Stimulated activated naive B cell treated with anti-CD40 and anti-IgM and Interleukin-4, amounts not matched to agents 10 μg/mL and 1 μg/mL and 100 μg/mL, for 72 hours (primary cell): Measurements from ENCODE around the gene CTAGE8.
"Not testable (repeated sequence)": the region's sequence is repeated elsewhere in the genome, so short reads cannot be mapped to it uniquely, and the experiment has no call there.

ENCODE experiments used
- ATAC-seq, 2 donors: fragments of 150-1000 bp; cut with Tn5 transposase; replicated peaks; 2 replicates each; pipeline ENCODE4 v1.10.0; 2021; ENCODE audit warnings: moderate library complexity in 1 of 2
- DNase-seq: peaks from one replicate; pipeline ENCODE4 v3.0.0; 2021
- H3K27ac Mint-ChIP-seq: one replicate; pipeline ENCODE4 v1.8.0; 2022; ENCODE audit warnings: mild to moderate bottlenecking, mixed read lengths
- H3K27me3 Mint-ChIP-seq, 2 donors: one replicate each; pipeline ENCODE4 v1.8.0; 2022; ENCODE audit warnings: mixed read lengths in 2 of 2
- H3K36me3 Mint-ChIP-seq, 2 donors: one replicate each; pipeline ENCODE4 v1.8.0; 2022; ENCODE audit warnings: mixed read lengths in 2 of 2, mild to moderate bottlenecking in 1 of 2
- H3K4me1 Mint-ChIP-seq, 2 donors: one replicate each; pipeline ENCODE4 v1.8.0; 2022; ENCODE audit warnings: mixed read lengths in 2 of 2, mild to moderate bottlenecking in 1 of 2
- H3K4me3 Mint-ChIP-seq, 2 donors: one replicate each; pipeline ENCODE4 v1.8.0; 2022; ENCODE audit warnings: mild to moderate bottlenecking in 2 of 2, mixed read lengths in 2 of 2, moderate library complexity in 1 of 2
- H3K9me3 Mint-ChIP-seq, 2 donors: one replicate each; pipeline ENCODE4 v1.8.0; 2022; ENCODE audit warnings: mixed read lengths in 2 of 2, mild to moderate bottlenecking in 1 of 2

CTAGE8 gene

DNA sequence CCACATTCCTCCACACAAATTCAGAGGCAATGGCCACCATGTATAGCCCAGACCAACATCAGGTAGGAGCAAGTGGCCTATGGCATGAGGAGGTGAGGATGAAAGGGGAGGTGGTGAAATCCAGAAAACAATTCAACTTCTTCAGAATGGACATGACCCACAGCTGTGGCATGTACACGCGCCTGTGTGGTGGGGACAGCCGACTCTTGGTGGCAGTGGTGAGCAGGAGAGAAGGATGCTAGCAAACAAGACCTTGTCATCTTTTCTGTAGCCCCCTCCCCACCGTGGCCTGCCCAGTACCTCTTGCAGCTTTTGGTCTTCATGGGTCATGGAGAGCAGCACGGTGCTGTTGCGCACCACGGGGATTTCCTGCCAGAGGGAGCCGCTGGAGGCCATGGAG lies 12.9 kb upstream of the CTAGE8 start:
- DNase-seq, H3K27ac Mint-ChIP-seq, H3K4me1 Mint-ChIP-seq, H3K9me3 Mint-ChIP-seq, H3K4me3 Mint-ChIP-seq, H3K27me3 Mint-ChIP-seq, H3K36me3 Mint-ChIP-seq, ATAC-seq: not testable (repeated sequence)

- not testable (repeated sequence) for H3K4me1 Mint-ChIP-seq, ATAC-seq, H3K27me3 Mint-ChIP-seq, DNase-seq, H3K27ac Mint-ChIP-seq, H3K9me3 Mint-ChIP-seq, H3K4me3 Mint-ChIP-seq, H3K36me3 Mint-ChIP-seq
Observed at GRCh38 chr7:144280010-144280409, 10.9 kb upstream of the CTAGE8 start.

GRCh38 chr7:144275281-144275680 lies 6.2 kb upstream of the CTAGE8 start:
- not testable (repeated sequence) for H3K27me3 Mint-ChIP-seq, H3K4me3 Mint-ChIP-seq, H3K9me3 Mint-ChIP-seq, H3K4me1 Mint-ChIP-seq, DNase-seq, H3K36me3 Mint-ChIP-seq, ATAC-seq, H3K27ac Mint-ChIP-seq

DNA sequence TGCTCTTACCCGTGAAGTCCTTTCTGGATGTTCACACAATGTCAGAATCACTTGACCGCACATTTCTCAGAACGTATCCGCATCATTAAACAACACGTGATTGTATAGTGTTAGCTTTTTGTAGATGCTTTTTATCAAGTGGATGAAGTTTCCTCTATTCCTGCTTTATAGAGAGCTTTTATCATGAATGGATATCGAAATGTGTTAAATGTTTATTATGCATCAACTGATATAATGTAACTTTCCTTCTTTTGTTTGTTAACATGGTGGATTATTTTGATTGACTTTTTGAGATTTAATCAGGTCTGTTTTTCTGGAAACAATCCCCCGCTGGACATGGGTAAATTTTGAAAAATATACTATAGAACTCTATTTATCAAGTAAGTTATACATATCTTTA lies 4.4 kb downstream of the CTAGE8 start, which contains the start of gene OR2A7:
TSS of gene OR2A7 (minus strand) at position 101 of the 400 bp plus-strand sequence. CDS start 5,164 bp downstream, outside the sequence.
- not testable (repeated sequence) for DNase-seq, ATAC-seq, H3K4me3 Mint-ChIP-seq, H3K4me1 Mint-ChIP-seq, H3K27me3 Mint-ChIP-seq, H3K36me3 Mint-ChIP-seq, H3K27ac Mint-ChIP-seq, H3K9me3 Mint-ChIP-seq

DNA sequence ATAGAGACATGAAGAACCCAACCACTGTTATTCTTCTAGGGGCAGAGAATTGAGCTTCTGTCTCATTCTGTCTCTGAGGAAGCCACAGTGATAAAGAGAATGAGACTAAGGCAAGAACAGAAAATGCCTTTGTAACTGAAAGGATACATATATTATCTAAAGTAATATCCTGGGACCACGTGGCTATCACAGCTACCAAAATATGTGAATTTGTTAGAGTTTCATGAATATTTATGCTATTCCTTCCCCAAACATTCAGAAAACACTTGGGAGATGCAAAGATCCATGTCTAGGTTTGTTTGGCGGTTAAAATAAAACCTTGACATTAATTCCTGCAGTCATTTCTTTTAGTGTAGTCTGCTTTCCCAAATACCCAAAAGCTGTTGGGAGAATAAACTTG lies 7.0 kb downstream of the CTAGE8 start:
- not testable (repeated sequence) for H3K27ac Mint-ChIP-seq, DNase-seq, H3K27me3 Mint-ChIP-seq, H3K9me3 Mint-ChIP-seq, ATAC-seq, H3K4me3 Mint-ChIP-seq, H3K4me1 Mint-ChIP-seq, H3K36me3 Mint-ChIP-seq

- not testable (repeated sequence) for H3K4me3 Mint-ChIP-seq, H3K27ac Mint-ChIP-seq, H3K27me3 Mint-ChIP-seq, DNase-seq, H3K36me3 Mint-ChIP-seq, H3K4me1 Mint-ChIP-seq, ATAC-seq, H3K9me3 Mint-ChIP-seq
Observed at GRCh38 chr7:144259067-144259466, 10.0 kb downstream of the CTAGE8 start.

DNA sequence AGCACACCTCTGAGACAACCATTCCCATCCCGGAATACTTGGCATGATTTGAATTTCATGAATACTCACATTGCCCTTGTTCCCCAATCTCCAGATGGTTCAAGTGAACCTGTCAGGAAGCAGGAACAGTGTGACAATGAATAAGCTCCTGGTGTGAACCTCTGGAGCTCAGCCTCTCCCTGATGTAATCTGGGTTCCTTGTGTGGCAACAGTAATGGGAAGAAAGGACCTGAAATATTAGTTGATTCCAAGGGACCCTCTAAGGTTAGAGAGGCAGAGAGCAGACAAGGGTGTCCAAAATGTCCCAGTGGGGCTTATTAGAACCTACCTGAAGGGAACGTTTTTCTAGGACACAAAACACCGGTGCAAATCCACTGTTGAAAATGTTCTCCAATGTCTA lies 13.0 kb downstream of the CTAGE8 start:
- ATAC-seq = no peak
- Mint-ChIP-seq H3K4me1 (no peaks in the 10 kb centered on the region), H3K27ac (no peak overlapping the region), H3K27me3 (no peaks in the 10 kb centered on the region), H3K4me3 (no peak overlapping the region), H3K9me3 (no peaks in the 10 kb centered on the region), H3K36me3 (no peaks in the 10 kb centered on the region)
- no peak for DNase-seq

GRCh38 chr7:144255471-144255897 lies 13.6 kb downstream of the CTAGE8 start:
- no peak overlapping the region for H3K4me3 Mint-ChIP-seq
- no peak for DNase-seq
- no peak overlapping the region for H3K27ac Mint-ChIP-seq
- no peaks in the 10 kb centered on the region for H3K4me1 Mint-ChIP-seq
- H3K36me3 Mint-ChIP-seq = no peaks in the 10 kb centered on the region
- no peaks in the 10 kb centered on the region for H3K9me3 Mint-ChIP-seq
- no peaks in the 10 kb centered on the region for H3K27me3 Mint-ChIP-seq
- no peak for ATAC-seq

DNA sequence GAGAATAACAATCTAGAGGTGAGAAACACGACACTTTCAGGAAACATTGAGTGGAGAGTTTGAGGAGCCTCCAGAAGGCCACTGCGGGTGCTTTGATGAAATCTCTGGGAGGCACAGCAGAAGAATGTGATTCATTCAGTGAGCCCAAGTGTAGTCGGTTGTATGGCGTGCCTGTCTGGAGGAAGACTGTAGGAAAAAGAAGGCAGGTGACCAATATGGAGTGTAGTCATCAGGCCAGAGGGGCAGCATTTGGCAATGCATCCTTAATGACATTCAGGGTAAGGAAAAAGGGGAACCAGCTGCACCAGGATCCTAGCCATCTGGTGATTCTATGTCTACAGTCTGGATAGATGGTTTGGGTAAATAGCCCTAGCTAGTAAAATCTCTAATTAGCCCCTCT lies 16.8 kb downstream of the CTAGE8 start:
- not testable (repeated sequence) for H3K4me1 Mint-ChIP-seq, H3K27me3 Mint-ChIP-seq, ATAC-seq, H3K4me3 Mint-ChIP-seq, H3K36me3 Mint-ChIP-seq, H3K9me3 Mint-ChIP-seq, H3K27ac Mint-ChIP-seq, DNase-seq

DNA sequence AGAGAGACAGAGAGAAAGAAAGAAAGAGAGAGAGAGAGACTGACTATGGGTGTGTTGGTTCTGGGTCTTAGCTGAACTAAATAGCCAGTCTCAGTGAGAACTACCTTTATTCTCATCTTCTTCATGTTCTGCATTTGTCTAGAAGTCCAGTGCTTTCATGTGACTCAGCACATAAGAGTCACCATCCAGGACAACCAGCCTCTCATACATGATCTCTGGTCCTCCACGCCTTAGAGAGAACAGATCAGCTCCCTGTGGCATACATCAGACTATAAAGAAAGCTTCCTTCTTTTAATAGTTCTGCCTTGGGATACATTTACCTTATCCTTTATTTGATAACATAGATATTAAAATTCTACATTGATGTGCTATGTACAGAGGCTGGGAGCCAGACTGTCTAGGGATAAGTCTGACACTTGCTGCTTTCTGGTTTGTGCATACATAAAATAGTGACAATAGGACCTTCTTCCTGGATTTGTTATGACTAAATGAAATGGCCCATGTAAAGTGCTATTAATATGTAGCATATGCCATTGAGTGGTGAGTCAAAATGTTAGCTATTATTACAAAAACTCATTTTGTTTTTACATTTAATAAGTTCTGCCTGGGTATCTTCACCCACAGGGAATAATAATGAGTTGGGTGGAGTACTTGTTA lies 21.3 kb downstream of the CTAGE8 start:
- H3K27me3 Mint-ChIP-seq, H3K4me1 Mint-ChIP-seq, H3K27ac Mint-ChIP-seq, H3K4me3 Mint-ChIP-seq, H3K9me3 Mint-ChIP-seq, H3K36me3 Mint-ChIP-seq, DNase-seq: not testable (repeated sequence)
- peak in 1 of 2 donors; percentile 63 for ATAC-seq

- not testable (repeated sequence) for H3K9me3 Mint-ChIP-seq, H3K27me3 Mint-ChIP-seq, H3K4me3 Mint-ChIP-seq, H3K36me3 Mint-ChIP-seq, DNase-seq, ATAC-seq, H3K4me1 Mint-ChIP-seq, H3K27ac Mint-ChIP-seq
Observed at GRCh38 chr7:144246967-144247366, 22.1 kb downstream of the CTAGE8 start.

DNA sequence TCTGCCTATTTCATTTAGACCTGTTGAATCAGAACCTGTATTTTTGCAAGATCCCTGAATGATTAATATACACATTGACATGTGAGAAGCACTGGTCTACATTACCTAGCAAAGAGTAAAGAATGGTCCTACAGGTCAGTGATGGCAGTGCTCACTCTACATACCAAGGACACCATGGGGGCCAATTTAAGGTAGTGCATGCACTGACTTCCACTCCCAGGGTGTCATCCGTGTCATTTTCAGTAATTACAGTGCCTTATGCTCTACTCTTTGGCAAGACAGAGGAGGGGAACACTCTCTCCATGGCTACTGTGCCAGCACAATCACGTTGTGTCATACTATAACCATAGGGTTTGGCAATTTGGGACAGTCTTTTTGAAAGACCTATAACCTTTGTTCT lies 23.7 kb downstream of the CTAGE8 start:
- H3K27me3 Mint-ChIP-seq, H3K4me1 Mint-ChIP-seq, H3K4me3 Mint-ChIP-seq, ATAC-seq, H3K27ac Mint-ChIP-seq, DNase-seq, H3K9me3 Mint-ChIP-seq, H3K36me3 Mint-ChIP-seq: not testable (repeated sequence)

DNA sequence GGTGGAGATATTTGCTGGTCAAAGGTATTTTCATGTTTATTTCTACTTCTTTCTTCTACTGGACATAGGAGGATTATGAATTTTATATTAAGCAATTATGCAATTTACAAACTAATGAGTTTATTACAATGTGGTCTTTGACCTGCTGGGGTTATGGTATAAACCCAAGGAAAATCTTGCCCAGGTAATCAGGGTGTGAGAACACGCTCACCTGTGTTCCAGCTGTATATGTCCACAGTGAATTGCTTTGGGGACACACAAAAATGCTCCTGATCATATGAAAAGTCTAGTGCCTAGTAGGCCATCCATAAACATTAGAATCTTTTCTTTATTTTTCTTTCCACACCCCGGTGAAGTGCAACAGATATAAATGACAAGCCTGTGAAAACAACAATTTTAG lies 29.7 kb downstream of the CTAGE8 start, which contains the start of gene OR2A42:
TSS of gene OR2A42 (minus strand) at position 241 of the 400 bp plus-strand sequence. CDS start 6,762 bp downstream, outside the sequence.
- ATAC-seq, H3K36me3 Mint-ChIP-seq, H3K4me3 Mint-ChIP-seq, H3K9me3 Mint-ChIP-seq, H3K4me1 Mint-ChIP-seq, H3K27ac Mint-ChIP-seq, DNase-seq, H3K27me3 Mint-ChIP-seq: not testable (repeated sequence)

- not testable (repeated sequence) for H3K4me3 Mint-ChIP-seq, H3K4me1 Mint-ChIP-seq, ATAC-seq, DNase-seq, H3K27me3 Mint-ChIP-seq, H3K27ac Mint-ChIP-seq, H3K9me3 Mint-ChIP-seq, H3K36me3 Mint-ChIP-seq
Observed at GRCh38 chr7:144238530-144239082, 30.5 kb downstream of the CTAGE8 start.

DNA sequence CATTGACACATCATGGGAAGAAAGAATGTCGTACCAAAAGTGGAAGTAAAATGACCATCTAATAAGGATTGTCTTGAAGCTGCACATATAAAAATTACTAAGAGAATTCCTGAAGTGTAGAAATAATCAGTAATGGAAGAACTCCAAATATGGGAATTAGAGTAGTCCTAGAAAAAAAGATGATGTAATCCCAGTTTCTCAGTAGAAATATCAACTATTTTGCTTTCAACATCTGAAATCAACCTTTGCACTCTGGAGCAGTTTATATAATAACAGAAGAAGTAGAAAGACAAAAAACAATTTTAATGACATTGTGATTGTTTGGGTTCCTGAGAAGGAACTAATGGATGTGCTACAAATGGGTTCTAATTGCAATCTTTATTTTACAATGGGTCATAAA lies 36.0 kb downstream of the CTAGE8 start:
- not testable (repeated sequence) for H3K4me3 Mint-ChIP-seq

More for the DNA sequence above, 36.0 kb downstream of the CTAGE8 start:
- H3K9me3 Mint-ChIP-seq, H3K27ac Mint-ChIP-seq, ATAC-seq, H3K27me3 Mint-ChIP-seq, DNase-seq, H3K36me3 Mint-ChIP-seq, H3K4me1 Mint-ChIP-seq: not testable (repeated sequence)
